ENCODE results near the gene ELOVL6. TPM values are rescaled to one million over a fixed set of nuclear protein-coding genes. Genes with fewer than 3 reads are reported as not detected.

The ELOVL6 gene
- total and polyA plus RNA-seq, 2 donors (not counting 1 experiment from before 2014, with no cell fraction given), result 15.0 to 43.4 TPM

GRCh38 chr4:110002326-110002725, 196.1 kb downstream of the ELOVL6 start:
- Histone ChIP-seq H3K27ac (ENCODE audit: insufficient read depth, low read length) (no peak overlapping the region), H3K27me3 (ENCODE audit: control insufficient read depth, insufficient read depth, low read length) (no peaks in the 10 kb centered on the region), H2AFZ (ENCODE audit: low read length) (no peak overlapping the region), H4K20me1 (ENCODE audit: control insufficient read depth, extremely low read depth, insufficient read depth, low read length) (no peaks in the 10 kb centered on the region), H3K4me2 (ENCODE audit: extremely low read depth, insufficient read depth, low read length) (no peak overlapping the region), H3K79me2 (ENCODE audit: control insufficient read depth, insufficient read depth, low read length) (no peaks in the 10 kb centered on the region), H3K4me1 (ENCODE audit: control insufficient read depth, extremely low read depth, insufficient read depth, low read length) (no peaks in the 10 kb centered on the region), H3K9me3 (ENCODE audit: control insufficient read depth, insufficient read depth, low read depth, low read length) (no peaks in the 10 kb centered on the region), H3K36me3 (ENCODE audit: control insufficient read depth, insufficient read depth, low read length) (no peaks in the 10 kb centered on the region), H3K9ac (ENCODE audit: insufficient read depth, low read length) (no peak overlapping the region), H3K4me3 (replicated peaks in 1 of 4; ENCODE audit: control extremely low read depth in 1 of 4, insufficient read depth in 1 of 4, low read depth in 3 of 4, low read length in 4 of 4) (no peak overlapping the region)
- DNase-seq (ENCODE audit: low read depth in 2 of 2), result no peak
- TF ChIP-seq EZH2 (IDR thresholded peaks at IDR 0.05; ENCODE audit: low read length, missing control alignments), result no peak
- no peak for TF ChIP-seq CTCF (conservative IDR thresholded peaks at IDR 0.05 in 1 of 2, IDR thresholded peaks at IDR 0.05 in 1 of 2; ENCODE audit: low read depth in 1 of 2, low read length in 2 of 2)

GRCh38 chr4:109999585-109999912, 198.9 kb downstream of the ELOVL6 start:
- no peak overlapping the region for H3K9ac ChIP-seq (ENCODE audit: insufficient read depth, low read length)
- H2AFZ ChIP-seq (ENCODE audit: low read length), result no peak overlapping the region
- no peak for DNase-seq (ENCODE audit: low read depth in 2 of 2)
- H3K4me3 ChIP-seq (replicated peaks in 1 of 4; ENCODE audit: control extremely low read depth in 1 of 4, insufficient read depth in 1 of 4, low read depth in 3 of 4, low read length in 4 of 4), result no peak overlapping the region
- no peaks in the 10 kb centered on the region for H3K36me3 ChIP-seq (ENCODE audit: control insufficient read depth, insufficient read depth, low read length)
- TF ChIP-seq CTCF (conservative IDR thresholded peaks at IDR 0.05 in 1 of 2, IDR thresholded peaks at IDR 0.05 in 1 of 2; ENCODE audit: low read depth in 1 of 2, low read length in 2 of 2) (no peak), EZH2 (IDR thresholded peaks at IDR 0.05; ENCODE audit: low read length, missing control alignments) (no peak)
- no peaks in the 10 kb centered on the region for H3K9me3 ChIP-seq (ENCODE audit: control insufficient read depth, insufficient read depth, low read depth, low read length)
- no peaks in the 10 kb centered on the region for H3K79me2 ChIP-seq (ENCODE audit: control insufficient read depth, insufficient read depth, low read length)
- no peaks in the 10 kb centered on the region for H4K20me1 ChIP-seq (ENCODE audit: control insufficient read depth, extremely low read depth, insufficient read depth, low read length)
- H3K27me3 ChIP-seq (ENCODE audit: control insufficient read depth, insufficient read depth, low read length), result peaks cover 1% of the 10 kb centered on the region
- H3K4me2 ChIP-seq (ENCODE audit: extremely low read depth, insufficient read depth, low read length), result no peak overlapping the region
- H3K4me1 ChIP-seq (ENCODE audit: control insufficient read depth, extremely low read depth, insufficient read depth, low read length), result no peaks in the 10 kb centered on the region
- no peak overlapping the region for H3K27ac ChIP-seq (ENCODE audit: insufficient read depth, low read length)

- Histone ChIP-seq H3K9ac (ENCODE audit: insufficient read depth, low read length) (no peak overlapping the region), H3K36me3 (ENCODE audit: control insufficient read depth, insufficient read depth, low read length) (no peaks in the 10 kb centered on the region), H3K9me3 (ENCODE audit: control insufficient read depth, insufficient read depth, low read depth, low read length) (no peaks in the 10 kb centered on the region), H3K27me3 (ENCODE audit: control insufficient read depth, insufficient read depth, low read length) (peaks cover 4% of the 10 kb centered on the region), H2AFZ (ENCODE audit: low read length) (no peak overlapping the region), H3K4me1 (ENCODE audit: control insufficient read depth, extremely low read depth, insufficient read depth, low read length) (no peaks in the 10 kb centered on the region), H3K4me2 (ENCODE audit: extremely low read depth, insufficient read depth, low read length) (no peak overlapping the region), H3K27ac (ENCODE audit: insufficient read depth, low read length) (no peak overlapping the region), H3K4me3 (replicated peaks in 1 of 4; ENCODE audit: control extremely low read depth in 1 of 4, insufficient read depth in 1 of 4, low read depth in 3 of 4, low read length in 4 of 4) (no peak overlapping the region), H4K20me1 (ENCODE audit: control insufficient read depth, extremely low read depth, insufficient read depth, low read length) (no peaks in the 10 kb centered on the region), H3K79me2 (ENCODE audit: control insufficient read depth, insufficient read depth, low read length) (no peaks in the 10 kb centered on the region)
- TF ChIP-seq CTCF (conservative IDR thresholded peaks at IDR 0.05 in 1 of 2, IDR thresholded peaks at IDR 0.05 in 1 of 2; ENCODE audit: low read depth in 1 of 2, low read length in 2 of 2) (peak; percentile 58 to 59), EZH2 (IDR thresholded peaks at IDR 0.05; ENCODE audit: low read length, missing control alignments) (no peak)
- DNase-seq (ENCODE audit: low read depth in 2 of 2), result peak; percentile 41 to 71
Observed at GRCh38 chr4:109998867-109999584, 199.4 kb downstream of the ELOVL6 start.
